ENCODE results near the gene IL10RB. TPM values are rescaled to one million over a fixed set of nuclear protein-coding genes. Genes with fewer than 3 reads are reported as not detected.

IL10RB gene
- total and polyA plus RNA-seq, 2 of the 13 experiments (the other 11 are each of a cell fraction or from before 2014, with no cell fraction given): 17.4 to 18.2 TPM

- no TSS peak for BruUV-seq (replicated peaks)
- no peaks in the 10 kb centered on the region for H3K79me2 ChIP-seq (ENCODE audit: insufficient read depth, low read length)
- H3K9ac ChIP-seq (ENCODE audit: insufficient read depth, low read depth, low read length): no peak overlapping the region
- no peaks in the 10 kb centered on the region for H3K27me3 ChIP-seq (ENCODE audit: control insufficient read depth in 1 of 2, insufficient read depth in 2 of 2, low read length in 2 of 2)
- DNase-seq (ENCODE audit: low spot score): no peak
- WGBS (ENCODE audit: low lambda C conversion rate): 100% methylated on average over 2 of the region's 2 CpGs
- H3K27ac ChIP-seq (ENCODE audit: extremely low read length, insufficient read depth, low read length): no peak overlapping the region
- no peak overlapping the region for H3K4me2 ChIP-seq (ENCODE audit: low read depth, low read length)
- peaks cover 53% of the 10 kb centered on the region for H3K4me1 ChIP-seq (ENCODE audit: insufficient read depth, low read length)
- intact Hi-C loops (cut with micrococcal nuclease; ENCODE audit: unreplicated experiment) (no loop called here), in situ Hi-C loops (cut with HindIII; ENCODE audit: extremely low pct_ligation_motif_present, low pct_unique_long_range_greater_than_20kb) (no loop called here)
- CTCF ChIA-PET (ENCODE audit: low intra/inter-chr PET ratio, low total read pairs): no interaction called here
- ATAC-seq: no peak
- POLR2A ChIA-PET: no interaction called here
- H4K20me1 ChIP-seq (ENCODE audit: insufficient read depth, low read length): no peaks in the 10 kb centered on the region
- H3K4me3 ChIP-seq (replicated peaks in 1 of 3; ENCODE audit: insufficient read depth in 1 of 3, low read depth in 2 of 3, low read length in 3 of 3): no peak overlapping the region
- FAIRE-seq: no peak
- no peak overlapping the region for H2AFZ ChIP-seq (ENCODE audit: low read length)
- TF ChIP-seq SYNCRIP (IDR thresholded peaks at IDR 0.05; ENCODE audit: insufficient read depth, low read depth, low read length) (no peak), HNF4G (IDR thresholded peaks at IDR 0.05; ENCODE audit: borderline replicate concordance, low read depth, low read length) (no peak), HNF4G (CRISPR knock-in tag; IDR thresholded peaks at IDR 0.05; ENCODE audit: borderline replicate concordance, low read depth) (no peak), ZSCAN29 (CRISPR knock-in tag; conservative IDR thresholded peaks at IDR 0.05) (no peak), ATF6 (CRISPR knock-in tag; conservative IDR thresholded peaks at IDR 0.05) (no peak), NFIB (CRISPR knock-in tag; IDR thresholded peaks at IDR 0.05; ENCODE audit: borderline replicate concordance) (no peak), ARNT2 (CRISPR knock-in tag; IDR thresholded peaks at IDR 0.05; ENCODE audit: low read depth) (no peak)
- TF ChIP-seq, protein P1, sequence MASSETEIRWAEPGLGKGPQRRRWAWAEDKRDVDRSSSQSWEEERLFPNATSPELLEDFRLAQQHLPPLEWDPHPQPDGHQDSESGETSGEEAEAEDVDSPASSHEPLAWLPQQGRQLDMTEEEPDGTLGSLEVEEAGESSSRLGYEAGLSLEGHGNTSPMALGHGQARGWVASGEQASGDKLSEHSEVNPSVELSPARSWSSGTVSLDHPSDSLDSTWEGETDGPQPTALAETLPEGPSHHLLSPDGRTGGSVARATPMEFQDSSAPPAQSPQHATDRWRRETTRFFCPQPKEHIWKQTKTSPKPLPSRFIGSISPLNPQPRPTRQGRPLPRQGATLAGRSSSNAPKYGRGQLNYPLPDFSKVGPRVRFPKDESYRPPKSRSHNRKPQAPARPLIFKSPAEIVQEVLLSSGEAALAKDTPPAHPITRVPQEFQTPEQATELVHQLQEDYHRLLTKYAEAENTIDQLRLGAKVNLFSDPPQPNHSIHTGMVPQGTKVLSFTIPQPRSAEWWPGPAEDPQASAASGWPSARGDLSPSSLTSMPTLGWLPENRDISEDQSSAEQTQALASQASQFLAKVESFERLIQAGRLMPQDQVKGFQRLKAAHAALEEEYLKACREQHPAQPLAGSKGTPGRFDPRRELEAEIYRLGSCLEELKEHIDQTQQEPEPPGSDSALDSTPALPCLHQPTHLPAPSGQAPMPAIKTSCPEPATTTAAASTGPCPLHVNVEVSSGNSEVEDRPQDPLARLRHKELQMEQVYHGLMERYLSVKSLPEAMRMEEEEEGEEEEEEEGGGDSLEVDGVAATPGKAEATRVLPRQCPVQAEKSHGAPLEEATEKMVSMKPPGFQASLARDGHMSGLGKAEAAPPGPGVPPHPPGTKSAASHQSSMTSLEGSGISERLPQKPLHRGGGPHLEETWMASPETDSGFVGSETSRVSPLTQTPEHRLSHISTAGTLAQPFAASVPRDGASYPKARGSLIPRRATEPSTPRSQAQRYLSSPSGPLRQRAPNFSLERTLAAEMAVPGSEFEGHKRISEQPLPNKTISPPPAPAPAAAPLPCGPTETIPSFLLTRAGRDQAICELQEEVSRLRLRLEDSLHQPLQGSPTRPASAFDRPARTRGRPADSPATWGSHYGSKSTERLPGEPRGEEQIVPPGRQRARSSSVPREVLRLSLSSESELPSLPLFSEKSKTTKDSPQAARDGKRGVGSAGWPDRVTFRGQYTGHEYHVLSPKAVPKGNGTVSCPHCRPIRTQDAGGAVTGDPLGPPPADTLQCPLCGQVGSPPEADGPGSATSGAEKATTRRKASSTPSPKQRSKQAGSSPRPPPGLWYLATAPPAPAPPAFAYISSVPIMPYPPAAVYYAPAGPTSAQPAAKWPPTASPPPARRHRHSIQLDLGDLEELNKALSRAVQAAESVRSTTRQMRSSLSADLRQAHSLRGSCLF (CRISPR knock-in tag; IDR thresholded peaks at IDR 0.05; ENCODE audit: borderline replicate concordance): no peak
- TF ChIP-seq, protein P2, sequence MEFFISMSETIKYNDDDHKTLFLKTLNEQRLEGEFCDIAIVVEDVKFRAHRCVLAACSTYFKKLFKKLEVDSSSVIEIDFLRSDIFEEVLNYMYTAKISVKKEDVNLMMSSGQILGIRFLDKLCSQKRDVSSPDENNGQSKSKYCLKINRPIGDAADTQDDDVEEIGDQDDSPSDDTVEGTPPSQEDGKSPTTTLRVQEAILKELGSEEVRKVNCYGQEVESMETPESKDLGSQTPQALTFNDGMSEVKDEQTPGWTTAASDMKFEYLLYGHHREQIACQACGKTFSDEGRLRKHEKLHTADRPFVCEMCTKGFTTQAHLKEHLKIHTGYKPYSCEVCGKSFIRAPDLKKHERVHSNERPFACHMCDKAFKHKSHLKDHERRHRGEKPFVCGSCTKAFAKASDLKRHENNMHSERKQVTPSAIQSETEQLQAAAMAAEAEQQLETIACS (CRISPR knock-in tag; IDR thresholded peaks at IDR 0.05): no peak
- peaks cover 0 to under 1% of the 10 kb centered on the region in 2 experiments; a peak in 1 of 5 replicates for H3K36me3 ChIP-seq (replicated peaks in 1 of 2; ENCODE audit: control insufficient read depth in 1 of 2, insufficient read depth in 2 of 2, low read length in 2 of 2)
- H3K9me3 ChIP-seq (ENCODE audit: low read length): no peaks in the 10 kb centered on the region
Measured at GRCh38 chr21:33301632-33302002, 35.5 kb downstream of the IL10RB start.
